K562 (cell line): Measurements from ENCODE around the gene ARMC12. TPM values are rescaled to one million over a fixed set of nuclear protein-coding genes. Genes with fewer than 3 reads are reported as not detected.

Experiments used
- ATAC-seq: fragments of 200-7000 bp; cut with Tn5 transposase; 3 replicates; pipeline ENCODE4 v1.9.1; 2020; ENCODE audit warnings: moderate library complexity
- BruUV-seq: library from RNA; stranded (reverse); fragments of 400-500 nt; replicated peaks from 2 replicates; lab custom pipeline; 2021; lab: Mats Ljungman, UMichigan
- CTCF ChIA-PET: fragments of 300-600 bp; formaldehyde crosslinking; extraction: SDS; loops from one replicate; lab custom pipeline; 2021; ENCODE audit warnings: low intra/inter-chr PET ratio; lab: Yijun Ruan, JAX
- POLR2A ChIA-PET: fragments of 300-600, 350-650 bp; sonication (Branson Sonifier 250); formaldehyde crosslinking; extraction: SDS; loops from one replicate; lab custom pipeline; 2021; ENCODE audit warnings: antibody characterized with exemption, inconsistent platforms; lab: Yijun Ruan, JAX
- DNase-seq, 4 experiments: peaks; one replicate each; pipeline versions ENCODE4 v3.0.0 to v3.0.0-alpha.2; 2011 to 2018; ENCODE audit warnings: low spot score in 3 of 4, mixed read lengths in 3 of 4; ENCODE audit errors: extremely low read depth in 1 of 4
- FAIRE-seq: peaks from 2 replicates; lab custom pipeline; 2011; peaks lifted over from hg19 to GRCh38; lab: Jason Lieb, UNC
- H2AFZ ChIP-seq: 2 replicates; pipeline ENCODE4 v1.6.0; 2011; ENCODE audit warnings: low read depth, low read length, control low read depth, inconsistent platforms
- H3K27ac ChIP-seq: fragments of 200-600 bp; 3 replicates; pipeline ENCODE4 v1.8.0; 2011; ENCODE audit warnings: low read depth, mild to moderate bottlenecking, control low read depth, inconsistent platforms, low read length, moderate library complexity, mixed read lengths; ENCODE audit errors: extremely low read depth
- H3K27me3 ChIP-seq, 2 experiments: fragments of 300-600 bp in 1 of 2; 2 replicates in 1 of 2; 3 replicates in 1 of 2; pipeline versions ENCODE4 v1.6.0 to v1.8.0; 2011; ENCODE audit warnings: inconsistent platforms in 2 of 2, low read length in 2 of 2, mild to moderate bottlenecking in 1 of 2, mixed read lengths in 1 of 2, moderate library complexity in 1 of 2; ENCODE audit not compliant: control insufficient read depth in 2 of 2, insufficient read depth in 2 of 2
- H3K36me3 ChIP-seq: fragments of 300-600 bp; 3 replicates; pipeline ENCODE4 v1.8.0; 2011; ENCODE audit warnings: mild to moderate bottlenecking, low read length, inconsistent platforms; ENCODE audit not compliant: control insufficient read depth, insufficient read depth
- H3K4me1 ChIP-seq, 2 experiments: fragments of 200-600 bp in 1 of 2; replicated peaks in 1 of 2; 2 replicates in 1 of 2; 3 replicates in 1 of 2; pipeline versions ENCODE4 v1.5.1 to v1.8.0; 2011; ENCODE audit warnings: inconsistent platforms in 2 of 2, low read length in 2 of 2, mild to moderate bottlenecking in 1 of 2, mixed read lengths in 1 of 2, moderate library complexity in 1 of 2; ENCODE audit not compliant: control insufficient read depth in 2 of 2, insufficient read depth in 2 of 2
- H3K4me2 ChIP-seq: 2 replicates; pipeline ENCODE4 v1.6.1; 2011; ENCODE audit warnings: low read length, control low read depth, inconsistent platforms, mixed read lengths; ENCODE audit not compliant: insufficient read depth
- H3K4me3 ChIP-seq: fragments of 200-600 bp; sonication (generic), shearing (Covaris generic); 2 replicates; pipeline ENCODE4 v1.5.1; 2016; ENCODE audit warnings: control low read depth, inconsistent platforms
- H3K79me2 ChIP-seq: fragments of 200-600 bp; 3 replicates; pipeline ENCODE4 v1.8.0; 2011; ENCODE audit warnings: low read length, inconsistent platforms; ENCODE audit not compliant: control insufficient read depth, insufficient read depth
- H3K9ac ChIP-seq, 2 experiments: 2 replicates each; pipeline versions ENCODE4 v1.6.0 to v1.6.1; 2011; ENCODE audit warnings: low read depth in 2 of 2, low read length in 2 of 2, control low read depth in 1 of 2, inconsistent platforms in 1 of 2, mild to moderate bottlenecking in 1 of 2, mixed read lengths in 1 of 2; ENCODE audit not compliant: insufficient read depth in 1 of 2
- H3K9me1 ChIP-seq: one replicate; pipeline ENCODE4 v1.6.0; 2011; ENCODE audit warnings: inconsistent platforms, mild to moderate bottlenecking, low read length, moderate library complexity; ENCODE audit not compliant: control insufficient read depth, insufficient read depth
- H3K9me3 ChIP-seq: replicated peaks from 2 replicates; pipeline ENCODE4 v1.5.1; 2011; ENCODE audit warnings: low read depth, low read length, inconsistent platforms; ENCODE audit not compliant: control insufficient read depth, insufficient read depth
- H4K20me1 ChIP-seq: replicated peaks from 2 replicates; pipeline ENCODE4 v1.6.1; 2011; ENCODE audit warnings: low read length, inconsistent platforms, mixed read lengths; ENCODE audit not compliant: control insufficient read depth, insufficient read depth
- BRF1 ChIP-seq: IDR thresholded peaks from 3 replicates; pipeline ENCODE4 v1.6.1; 2011; ENCODE audit warnings: borderline replicate concordance, mild to moderate bottlenecking; ENCODE audit not compliant: insufficient read length; ENCODE audit errors: extremely low read depth
- CHD2 ChIP-seq: IDR thresholded peaks from 2 replicates; pipeline ENCODE4 v1.6.1; 2011; ENCODE audit warnings: low read depth, low read length
- CXXC5 ChIP-seq: fragments of 250-450 bp; sonication (Bioruptor Pico); IDR thresholded peaks from 2 replicates; pipeline ENCODE4 v1.8.0; 2022; ENCODE audit warnings: inconsistent platforms, mild to moderate bottlenecking, moderate library complexity
- MYNN ChIP-seq, 2 experiments: sonication (generic); formaldehyde crosslinking in 1 of 2; IDR thresholded peaks; 2 replicates each; pipeline versions ENCODE4 v1.5.0 to v1.6.1; 2016 to 2020; ENCODE audit warnings: antibody characterized with exemption in 1 of 2, missing genetic modification reagents in 1 of 2
- NCOR1 ChIP-seq: fragments of 450-650 bp; IDR thresholded peaks from 2 replicates; pipeline ENCODE4 v1.6.1; 2016; ENCODE audit warnings: mild to moderate bottlenecking, moderate library complexity
- RCOR1 ChIP-seq, 2 experiments: IDR thresholded peaks; 2 replicates each; pipeline ENCODE4 v1.6.1; 2012; ENCODE audit warnings: low read depth in 2 of 2, low read length in 2 of 2, borderline replicate concordance in 1 of 2, improper control_type of control experiment in 1 of 2
- SMARCE1 ChIP-seq: fragments of 450-650 bp; IDR thresholded peaks from 2 replicates; pipeline ENCODE4 v1.7.1; 2016; ENCODE audit warnings: mild to moderate bottlenecking
- ZFX ChIP-seq: sonication (generic); formaldehyde crosslinking; IDR thresholded peaks from 2 replicates; pipeline ENCODE4 v1.8.0; 2022; ENCODE audit warnings: mild to moderate bottlenecking, missing genetic modification reagents, moderate library complexity
- ZNF121 ChIP-seq: sonication (generic); formaldehyde crosslinking; conservative IDR thresholded peaks from 2 replicates; pipeline ENCODE4 v1.8.0; 2022; ENCODE audit warnings: missing genetic modification reagents
- ZNF175 ChIP-seq: fragments of 200-800 bp; sonication (Bioruptor generic); IDR thresholded peaks from 2 replicates; pipeline ENCODE4 v1.6.1; 2016; ENCODE audit warnings: low read depth, mild to moderate bottlenecking, missing genetic modification characterization, missing compliant biosample characterization
- ZNF551 ChIP-seq: fragments of 250-450 bp; sonication (Bioruptor Pico); IDR thresholded peaks from 2 replicates; pipeline ENCODE4 v1.5.0; 2021; ENCODE audit warnings: mild to moderate bottlenecking, moderate library complexity
- ZNF699 ChIP-seq: fragments of 250-450 bp; sonication (Bioruptor Pico); IDR thresholded peaks from 2 replicates; pipeline ENCODE4 v1.8.0; 2021; ENCODE audit warnings: mild to moderate bottlenecking, moderate library complexity; ENCODE audit not compliant: insufficient replicate concordance
- WGBS: fragments of 100-300 bp; shearing (Covaris generic); methylation state at CpG from one replicate; pipeline ENCODE4 v1.1.6; 2016; ENCODE audit warnings: low coverage, mixed read lengths; ENCODE audit not compliant: insufficient coverage; ENCODE audit errors: missing lambda C conversion rate; 5-methylcytosine and 5-hydroxymethylcytosine counted together
- in situ Hi-C: fragments of 300-500 bp; cut with MboI; formaldehyde crosslinking; loops from 4 replicates; pipeline ENCODE4 v1.15.0; 2018; ENCODE audit warnings: inconsistent platforms, mixed read lengths
- intact Hi-C: fragments of 100-400 bp; cut with micrococcal nuclease; formaldehyde crosslinking; loops from 2 replicates; pipeline ENCODE4 v1.14.2; 2022
- polyA plus RNA-seq, 8 experiments: library from polyadenylated mRNA; depleted of rRNA in 4 of 8; stranded (reverse) in 5 of 8; unstranded in 3 of 8; fragments of >200 nt; fragmentation: Nextera tagmentation in 2 of 8; fragmentation: Illumina TruSeq in 1 of 8; extraction: Ambion mirVana in 2 of 8; extraction: Trizol in 1 of 8; gene quantifications; 2 replicates each; pipeline versions ENCODE4 v1.2.1 to v1.2.3, GENCODE V29; 2011 to 2014; ENCODE audit warnings: inconsistent platforms in 1 of 8, missing spikeins in 1 of 8
- total RNA-seq, 7 experiments: library from RNA; depleted of rRNA in 6 of 7; stranded (reverse); fragments of >200 nt in 6 of 7; fragmentation: Illumina TruSeq in 2 of 7; extraction: Trizol in 2 of 7; gene quantifications; 2 replicates each; pipeline versions ENCODE4 v1.2.1 to v1.2.3, GENCODE V29; 2011 to 2021; ENCODE audit warnings: low replicate concordance in 1 of 7
- TF ChIP-seq, protein P1 (sequence below): fragments of 450-650 bp; formaldehyde crosslinking; IDR thresholded peaks from 2 replicates; pipeline ENCODE4 v1.4.0; 2022; ENCODE audit warnings: mild to moderate bottlenecking, moderate library complexity
- TF ChIP-seq, protein P2 (sequence below), 2 experiments: fragments of 450-650 bp; IDR thresholded peaks; 2 replicates each; pipeline ENCODE4 v1.6.1; 2016; ENCODE audit warnings: mild to moderate bottlenecking in 2 of 2, borderline replicate concordance in 1 of 2, low read depth in 1 of 2, moderate library complexity in 1 of 2

The ARMC12 gene
- total and polyA plus RNA-seq, 9 of the 15 experiments (the other 6 are each of a cell fraction or from before 2014, with no cell fraction given) = 0.09 to 0.58 (median 0.31) TPM; not detected in 3

DNA sequence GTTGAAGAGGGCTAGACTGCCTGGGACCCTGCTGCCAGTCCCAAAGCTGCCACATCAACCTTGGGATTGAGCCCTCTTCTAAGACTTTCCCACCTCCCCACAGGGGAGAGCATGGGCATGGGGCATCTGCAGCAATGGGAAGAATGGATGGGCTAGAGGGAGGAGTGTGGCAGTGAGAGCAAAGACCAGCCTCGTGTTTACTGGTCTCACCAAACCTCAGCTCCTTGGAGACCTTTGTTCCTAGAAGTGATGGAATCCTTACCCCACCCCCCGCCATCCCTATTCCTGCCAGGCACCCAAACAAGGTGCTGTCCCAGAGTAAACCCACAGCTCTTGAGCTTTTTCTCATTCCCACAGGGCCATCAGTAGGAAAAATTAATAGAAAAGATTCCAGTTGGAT lies 20.0 kb upstream of the ARMC12 start:
- no TSS peak for BruUV-seq
- no peak overlapping the region for H3K27ac ChIP-seq
- 0 out of 5 replicates have a peak, but pooled peaks cover 0 to 4% of the 10 kb centered on the region in 2 experiments for H3K27me3 ChIP-seq
- H3K4me3 ChIP-seq = no peak overlapping the region
- WGBS = 30% methylated on average over 2 of the region's 2 CpGs
- ATAC-seq = no peak
- peaks cover 18 to 22% of the 10 kb centered on the region in 2 experiments; a peak in 4 of 5 replicates for H3K4me1 ChIP-seq
- ChIA-PET POLR2A (interaction anchor here (1.0 to 1.3 kb wide), 2 partner anchors 9 to 11 kb away, joined by 4 read pairs; no protein-coding TSS in a partner anchor), CTCF (no interaction called here)
- in situ Hi-C loops = no loop called here
- no peaks in the 10 kb centered on the region for H3K9me3 ChIP-seq
- H3K9me1 ChIP-seq = no peaks in the 10 kb centered on the region
- no peaks in the 10 kb centered on the region for H4K20me1 ChIP-seq
- intact Hi-C loops = no loop called here
- H3K9ac ChIP-seq = peak overlapping the region in 1 of 2 experiments; percentile 62; a peak in 1 of 4 replicates
- no peak for FAIRE-seq
- H3K36me3 ChIP-seq = no peaks in the 10 kb centered on the region
- DNase-seq = peak in 1 of 4 experiments; percentile 9
- 0 out of 2 replicates have a peak overlapping the region, but pooled peaks have one; percentile 11 for H2AFZ ChIP-seq
- no peaks in the 10 kb centered on the region for H3K79me2 ChIP-seq
- H3K4me2 ChIP-seq = no peak overlapping the region
- no peak for TF ChIP-seq ZNF699 (CRISPR knock-in tag)
- TF ChIP-seq, protein P1, sequence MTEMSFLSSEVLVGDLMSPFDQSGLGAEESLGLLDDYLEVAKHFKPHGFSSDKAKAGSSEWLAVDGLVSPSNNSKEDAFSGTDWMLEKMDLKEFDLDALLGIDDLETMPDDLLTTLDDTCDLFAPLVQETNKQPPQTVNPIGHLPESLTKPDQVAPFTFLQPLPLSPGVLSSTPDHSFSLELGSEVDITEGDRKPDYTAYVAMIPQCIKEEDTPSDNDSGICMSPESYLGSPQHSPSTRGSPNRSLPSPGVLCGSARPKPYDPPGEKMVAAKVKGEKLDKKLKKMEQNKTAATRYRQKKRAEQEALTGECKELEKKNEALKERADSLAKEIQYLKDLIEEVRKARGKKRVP (CRISPR knock-in tag) = no peak
- no peak for TF ChIP-seq ZNF551 (CRISPR knock-in tag)
- TF ChIP-seq CXXC5 (CRISPR knock-in tag) = no peak
- no peak for TF ChIP-seq ZFX (CRISPR knock-in tag)
- no peak for TF ChIP-seq RCOR1 (IDR thresholded peaks at IDR 0.05; ENCODE audit: borderline replicate concordance in 1 of 2, low read depth in 2 of 2, low read length in 2 of 2)
- TF ChIP-seq ZNF175 (CRISPR knock-in tag) = no peak
- TF ChIP-seq NCOR1 = no peak
- TF ChIP-seq, protein P2, sequence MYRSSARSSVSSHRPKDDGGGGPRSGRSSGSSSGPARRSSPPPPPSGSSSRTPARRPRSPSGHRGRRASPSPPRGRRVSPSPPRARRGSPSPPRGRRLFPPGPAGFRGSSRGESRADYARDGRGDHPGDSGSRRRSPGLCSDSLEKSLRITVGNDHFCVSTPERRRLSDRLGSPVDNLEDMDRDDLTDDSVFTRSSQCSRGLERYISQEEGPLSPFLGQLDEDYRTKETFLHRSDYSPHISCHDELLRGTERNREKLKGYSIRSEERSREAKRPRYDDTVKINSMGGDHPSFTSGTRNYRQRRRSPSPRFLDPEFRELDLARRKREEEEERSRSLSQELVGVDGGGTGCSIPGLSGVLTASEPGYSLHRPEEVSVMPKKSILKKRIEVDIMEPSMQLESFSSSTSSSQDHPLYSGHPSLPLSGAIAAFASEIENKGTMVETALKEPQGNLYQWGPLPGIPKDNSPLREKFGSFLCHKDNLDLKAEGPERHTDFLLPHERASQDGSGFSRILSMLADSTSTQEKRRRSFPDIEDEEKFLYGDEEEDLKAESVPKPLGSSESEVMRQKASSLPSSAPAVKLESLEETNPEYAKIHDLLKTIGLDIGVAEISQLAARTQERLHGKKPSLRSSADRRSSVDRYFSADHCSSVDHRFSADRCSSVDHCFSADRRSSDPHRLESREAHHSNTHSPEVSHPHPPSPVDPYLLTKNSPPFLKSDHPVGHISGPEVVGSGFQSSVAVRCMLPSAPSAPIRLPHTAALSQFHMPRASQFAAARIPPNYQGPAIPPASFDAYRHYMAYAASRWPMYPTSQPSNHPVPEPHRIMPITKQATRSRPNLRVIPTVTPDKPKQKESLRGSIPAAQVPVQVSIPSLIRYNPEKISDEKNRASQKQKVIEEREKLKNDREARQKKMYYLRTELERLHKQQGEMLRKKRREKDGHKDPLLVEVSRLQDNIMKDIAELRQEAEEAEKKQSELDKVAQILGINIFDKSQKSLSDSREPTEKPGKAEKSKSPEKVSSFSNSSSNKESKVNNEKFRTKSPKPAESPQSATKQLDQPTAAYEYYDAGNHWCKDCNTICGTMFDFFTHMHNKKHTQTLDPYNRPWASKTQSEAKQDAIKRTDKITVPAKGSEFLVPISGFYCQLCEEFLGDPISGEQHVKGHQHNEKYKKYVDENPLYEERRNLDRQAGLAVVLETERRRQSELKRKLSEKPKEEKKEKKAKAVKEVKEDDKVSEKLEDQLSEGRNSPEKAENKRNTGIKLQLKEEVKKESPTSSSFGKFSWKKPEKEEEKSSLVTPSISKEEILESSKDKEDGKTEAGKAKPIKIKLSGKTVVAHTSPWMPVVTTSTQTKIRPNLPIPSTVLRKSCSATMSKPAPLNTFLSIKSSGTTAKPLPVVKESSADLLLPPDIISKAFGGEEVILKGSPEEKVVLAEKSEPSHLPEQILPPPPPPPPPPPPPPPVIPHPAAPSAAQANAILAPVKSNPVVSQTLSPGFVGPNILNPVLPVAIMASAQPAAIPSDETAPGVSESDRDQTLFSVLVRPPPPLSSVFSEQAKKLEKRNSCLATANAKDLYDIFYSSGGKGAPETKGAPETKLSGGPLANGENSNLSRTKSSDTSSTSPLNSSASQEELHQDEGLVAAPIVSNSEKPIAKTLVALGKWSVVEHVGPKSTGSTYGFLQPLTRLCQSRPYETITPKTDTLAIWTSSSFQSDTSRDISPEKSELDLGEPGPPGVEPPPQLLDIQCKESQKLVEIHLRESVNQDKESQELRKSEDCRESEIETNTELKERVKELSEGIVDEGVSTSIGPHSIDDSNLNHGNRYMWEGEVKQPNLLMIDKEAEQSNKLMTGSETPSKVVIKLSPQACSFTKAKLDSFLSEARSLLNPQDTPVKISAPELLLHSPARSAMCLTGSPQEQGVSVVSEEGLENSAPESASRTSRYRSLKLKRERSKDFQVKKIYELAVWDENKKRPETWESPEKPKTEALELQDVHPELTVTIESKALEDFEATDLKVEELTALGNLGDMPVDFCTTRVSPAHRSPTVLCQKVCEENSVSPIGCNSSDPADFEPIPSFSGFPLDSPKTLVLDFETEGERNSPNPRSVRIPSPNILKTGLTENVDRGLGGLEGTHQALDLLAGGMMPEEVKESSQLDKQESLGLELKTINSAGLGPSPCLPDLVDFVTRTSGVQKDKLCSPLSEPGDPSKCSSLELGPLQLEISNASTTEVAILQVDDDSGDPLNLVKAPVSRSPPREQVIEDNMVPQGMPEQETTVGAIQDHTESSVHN (IDR thresholded peaks at IDR 0.05; ENCODE audit: borderline replicate concordance in 1 of 2, low read depth in 1 of 2) = no peak
- TF ChIP-seq BRF1 = no peak
- TF ChIP-seq ZNF121 (CRISPR knock-in tag) = no peak
- no peak for TF ChIP-seq SMARCE1
- TF ChIP-seq CHD2 = no peak
- no peak for TF ChIP-seq MYNN (IDR thresholded peaks at IDR 0.05)
- TF ChIP-seq MYNN (CRISPR knock-in tag; IDR thresholded peaks at IDR 0.05) = no peak
